IMR-90 (cell line): ENCODE measurements around the gene NPB. TPM values are rescaled to one million over a fixed set of nuclear protein-coding genes. Genes with fewer than 3 reads are reported as not detected.

Experiments
- ATAC-seq: fragments of 200-7000 bp; cut with Tn5 transposase; 2 replicates; pipeline ENCODE4 v1.9.1; 2020; ENCODE audit warnings: low read depth, mild to moderate bottlenecking, moderate library complexity
- BruUV-seq: library from RNA; stranded (reverse); fragments of 400-500 nt; replicated peaks from 2 replicates; lab custom pipeline; 2021; lab: Mats Ljungman, UMichigan
- CTCF ChIA-PET: fragments of 300-600 bp; formaldehyde crosslinking; extraction: SDS; loops from one replicate; lab custom pipeline; 2021; ENCODE audit warnings: antibody characterized with exemption; lab: Yijun Ruan, JAX
- POLR2A ChIA-PET: fragments of 300-600 bp; sonication (Branson Sonifier 250); formaldehyde crosslinking; loops from one replicate; lab custom pipeline; 2022; ENCODE audit warnings: antibody characterized with exemption; ENCODE audit not compliant: unreplicated experiment; lab: Charles Lee
- DNase-seq: peaks from one replicate; pipeline ENCODE4 v3.0.0; 2013
- H2AFZ ChIP-seq: replicated peaks from 2 replicates; pipeline ENCODE3; 2013; ENCODE audit warnings: low read length, mild to moderate bottlenecking; ENCODE audit not compliant: poor library complexity
- H2AK5ac ChIP-seq: 2 replicates; pipeline ENCODE4 v1.6.1; 2013; ENCODE audit warnings: low read depth, low read length, inconsistent platforms
- H2AK9ac ChIP-seq: replicated peaks from 2 replicates; pipeline ENCODE3; 2013; ENCODE audit warnings: mild to moderate bottlenecking, low read depth, low read length, moderate library complexity; ENCODE audit not compliant: poor library complexity
- H2BK120ac ChIP-seq: 2 replicates; pipeline ENCODE4 v1.6.1; 2013; ENCODE audit warnings: low read depth, low read length, inconsistent platforms
- H2BK15ac ChIP-seq: 3 replicates; pipeline ENCODE4 v1.6.1; 2013; ENCODE audit warnings: low read depth, low read length, inconsistent platforms
- H2BK20ac ChIP-seq: 2 replicates; pipeline ENCODE4 v1.6.1; 2013; ENCODE audit warnings: low read depth, mild to moderate bottlenecking, inconsistent platforms, low read length, moderate library complexity
- H2BK5ac ChIP-seq: 2 replicates; pipeline ENCODE4 v1.6.1; 2013; ENCODE audit warnings: mild to moderate bottlenecking, low read depth, low read length, inconsistent platforms; ENCODE audit not compliant: poor library complexity, severe bottlenecking
- H3K14ac ChIP-seq: replicated peaks from 2 replicates; pipeline ENCODE4 v1.6.1; 2013; ENCODE audit warnings: low read depth, low read length, inconsistent platforms
- H3K18ac ChIP-seq: 2 replicates; pipeline ENCODE4 v1.6.1; 2013; ENCODE audit warnings: low read depth, low read length, control low read depth
- H3K23ac ChIP-seq: 2 replicates; pipeline ENCODE4 v1.6.1; 2013; ENCODE audit warnings: low read depth, low read length, inconsistent platforms
- H3K27ac ChIP-seq: 2 replicates; pipeline ENCODE4 v1.5.1; 2013; ENCODE audit warnings: mild to moderate bottlenecking, control low read depth, low read length; ENCODE audit not compliant: insufficient read depth
- H3K27me3 ChIP-seq: 2 replicates; pipeline ENCODE4 v1.6.1; 2013; ENCODE audit warnings: low read length; ENCODE audit not compliant: control insufficient read depth, insufficient read depth
- H3K36me3 ChIP-seq: 2 replicates; pipeline ENCODE4 v1.6.1; 2013; ENCODE audit warnings: low read length, mixed read lengths; ENCODE audit not compliant: control insufficient read depth, insufficient read depth
- H3K4ac ChIP-seq: 2 replicates; pipeline ENCODE4 v1.6.1; 2013; ENCODE audit warnings: low read depth, low read length, inconsistent platforms
- H3K4me1 ChIP-seq: 2 replicates; pipeline ENCODE4 v1.6.1; 2013; ENCODE audit warnings: low read length, mixed read lengths; ENCODE audit not compliant: control insufficient read depth, insufficient read depth
- H3K4me2 ChIP-seq: 2 replicates; pipeline ENCODE4 v1.6.1; 2013; ENCODE audit warnings: low read depth, mild to moderate bottlenecking, control low read depth, low read length, moderate library complexity
- H3K4me3 ChIP-seq: 2 replicates; pipeline ENCODE4 v1.5.1; 2013; ENCODE audit warnings: low read depth, mild to moderate bottlenecking, control low read depth, low read length, moderate library complexity; ENCODE audit not compliant: insufficient read depth
- H3K56ac ChIP-seq: 2 replicates; pipeline ENCODE4 v1.6.1; 2013; ENCODE audit warnings: low read length, inconsistent platforms; ENCODE audit not compliant: insufficient read depth; ENCODE audit errors: extremely low read depth
- H3K79me1 ChIP-seq, 2 experiments: 2 replicates each; pipeline ENCODE4 v1.6.1; 2013; ENCODE audit warnings: low read length in 2 of 2, inconsistent platforms in 1 of 2, low read depth in 1 of 2
- H3K9ac ChIP-seq: 2 replicates; pipeline ENCODE4 v1.6.1; 2013; ENCODE audit warnings: low read depth, low read length, control low read depth
- H3K9me1 ChIP-seq: 2 replicates; pipeline ENCODE4 v1.6.1; 2013; ENCODE audit warnings: low read length, inconsistent platforms; ENCODE audit not compliant: insufficient read depth
- H3K9me3 ChIP-seq: 2 replicates; pipeline ENCODE4 v1.6.1; 2013; ENCODE audit warnings: low read length; ENCODE audit not compliant: control insufficient read depth, insufficient read depth
- H4K20me1 ChIP-seq: 2 replicates; pipeline ENCODE4 v1.6.1; 2013; ENCODE audit warnings: low read length, inconsistent platforms; ENCODE audit not compliant: insufficient read depth
- H4K5ac ChIP-seq: 2 replicates; pipeline ENCODE4 v1.6.1; 2013; ENCODE audit warnings: mild to moderate bottlenecking, low read depth, low read length, control low read depth
- H4K8ac ChIP-seq, 2 experiments: 2 replicates each; pipeline ENCODE4 v1.6.1; 2013; ENCODE audit warnings: low read depth in 2 of 2, low read length in 2 of 2, control low read depth in 1 of 2, inconsistent platforms in 1 of 2
- H4K91ac ChIP-seq: 2 replicates; pipeline ENCODE4 v1.6.1; 2013; ENCODE audit warnings: low read depth, low read length, inconsistent platforms; ENCODE audit not compliant: insufficient read depth
- CEBPB ChIP-seq: IDR thresholded peaks from 2 replicates; pipeline ENCODE4 v1.6.1; 2012; ENCODE audit warnings: low read depth, low read length, improper control_type of control experiment
- CHD1 ChIP-seq: IDR thresholded peaks from 2 replicates; pipeline ENCODE4 v1.6.1; 2012; ENCODE audit warnings: low read depth, low read length, improper control_type of control experiment
- CTCF ChIP-seq: conservative IDR thresholded peaks from 2 replicates; pipeline ENCODE4 v1.5.1; 2012; ENCODE audit warnings: mild to moderate bottlenecking, low read depth, low read length, improper control_type of control experiment
- MAZ ChIP-seq: IDR thresholded peaks from 2 replicates; pipeline ENCODE4 v1.6.1; 2012; ENCODE audit warnings: low read depth, mild to moderate bottlenecking, low read length, improper control_type of control experiment, moderate library complexity, borderline replicate concordance
- RFX5 ChIP-seq: IDR thresholded peaks from 2 replicates; pipeline ENCODE4 v1.8.0; 2012; ENCODE audit warnings: low read depth, mild to moderate bottlenecking, low read length, moderate library complexity
- WGBS, 2 experiments: methylation state at CpG; one replicate each; pipeline versions ENCODE4 v1.1.5 to v1.1.7; 2013; ENCODE audit warnings: missing lambda C conversion rate in 2 of 2; ENCODE audit not compliant: insufficient read length in 1 of 2; ENCODE audit errors: extremely low coverage in 2 of 2; 5-methylcytosine and 5-hydroxymethylcytosine counted together
- dilution Hi-C: fragments of 300-500 bp; cut with HindIII; formaldehyde crosslinking; loops from one replicate; pipeline ENCODE4 v1.14.3; 2018; ENCODE audit warnings: low sequenced_read_pairs; ENCODE audit not compliant: unreplicated experiment
- in situ Hi-C: fragments of 300-500 bp; cut with MboI; formaldehyde crosslinking; loops from 3 replicates; pipeline ENCODE4 v1.14.3; 2019; ENCODE audit warnings: low sequenced_read_pairs, inconsistent platforms, mixed read lengths
- intact Hi-C: fragments of 100-400 bp; cut with micrococcal nuclease; formaldehyde crosslinking; loops from 2 replicates; pipeline ENCODE4 v1.10.0; 2022
- polyA plus RNA-seq, 3 experiments: library from polyadenylated mRNA; depleted of rRNA; stranded (reverse); fragments of >200 nt; gene quantifications; 2 replicates each; pipeline ENCODE4 v1.2.3, GENCODE V29; 2012; ENCODE audit warnings: low replicate concordance in 1 of 3
- total RNA-seq: library from RNA; depleted of rRNA; stranded (reverse); fragments of >200 nt; gene quantifications from 2 replicates; pipeline ENCODE4 v1.2.3, GENCODE V29; 2012
- TF ChIP-seq, protein P1 (sequence below): fragments of 150-350 bp; IDR thresholded peaks from 2 replicates; pipeline ENCODE4 v1.6.1; 2016; ENCODE audit warnings: low read depth, mild to moderate bottlenecking, low read length, moderate library complexity, borderline replicate concordance

Gene NPB
- total and polyA plus RNA-seq, 2 of the 4 experiments (the other 2 are of a cell fraction) = 0.51 TPM; not detected in 1

DNA sequence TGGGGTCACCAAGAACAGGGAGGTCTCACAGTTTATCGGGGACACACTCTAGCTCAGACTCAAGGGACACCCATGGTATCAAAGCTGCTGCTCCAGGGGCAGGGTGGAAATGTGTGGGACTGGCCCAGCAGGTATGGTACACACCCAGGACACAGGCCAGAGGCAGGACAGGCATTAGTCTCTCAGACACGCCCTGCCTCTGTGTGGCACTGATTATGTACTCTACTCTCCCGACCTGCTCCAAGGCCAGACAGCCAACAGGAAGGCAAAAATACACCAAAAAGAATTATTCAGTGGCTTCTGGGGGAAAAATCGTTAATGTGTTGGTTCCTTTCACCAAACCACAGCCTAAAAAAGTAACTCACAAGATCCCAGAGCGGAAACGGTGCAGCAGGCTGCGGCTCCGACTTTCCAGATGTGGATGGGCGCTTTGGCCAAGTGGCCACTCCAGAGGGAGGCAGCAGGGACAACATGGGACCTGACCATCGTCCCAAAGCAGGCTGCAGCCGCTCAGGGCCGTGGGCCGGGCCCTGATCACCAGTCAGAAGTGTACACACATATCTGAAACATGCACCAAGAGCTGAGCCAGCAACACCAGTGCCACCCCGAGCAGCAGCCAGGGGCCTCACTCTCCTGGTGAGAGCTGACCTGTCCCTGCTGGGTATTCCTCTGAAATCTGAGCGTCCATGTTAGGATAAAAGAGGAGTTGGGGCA, 17.0 kb downstream of the NPB start:
- Histone ChIP-seq H3K18ac (no peak overlapping the region), H3K9ac (no peak overlapping the region), H4K8ac (no peak overlapping the region), H3K9me3 (no peaks in the 10 kb centered on the region), H3K56ac (no peak overlapping the region), H3K23ac (no peak overlapping the region), H3K14ac (no peak overlapping the region), H2AK9ac (peak overlapping the region; percentile 33), H2BK5ac (no peak overlapping the region), H3K27me3 (no peaks in the 10 kb centered on the region), H3K9me1 (peaks cover 21% of the 10 kb centered on the region), H2BK15ac (no peak overlapping the region), H4K91ac (no peak overlapping the region), H3K4me2 (no peak overlapping the region), H3K4ac (no peak overlapping the region), H3K4me1 (peaks cover 25% of the 10 kb centered on the region), H2AFZ (no peak overlapping the region), H3K79me1 (peaks cover 18 to 87% of the 10 kb centered on the region in 2 experiments), H3K36me3 (peaks cover 54% of the 10 kb centered on the region), H2BK20ac (no peak overlapping the region), H2BK120ac (no peak overlapping the region), H4K20me1 (peaks cover 81% of the 10 kb centered on the region), H3K4me3 (no peak overlapping the region), H3K27ac (no peak overlapping the region), H2AK5ac (no peak overlapping the region), H4K5ac (no peak overlapping the region)
- ChIA-PET CTCF (no interaction called here), POLR2A (no interaction called here)
- dilution Hi-C loops (no loop called here), intact Hi-C loops (no loop called here), in situ Hi-C loops (no loop called here)
- no TSS peak for BruUV-seq
- WGBS, 2 experiments = 82% methylated on average over 3 of the region's 15 CpGs; no CpG with 5 or more reads in 1 of the 2 experiments
- DNase-seq (no peak), ATAC-seq (no peak)
- no peak for TF ChIP-seq CHD1
- no peak for TF ChIP-seq MAZ
- no peak for TF ChIP-seq RFX5
- no peak for TF ChIP-seq CTCF
- no peak for TF ChIP-seq CEBPB
- TF ChIP-seq, protein P1, sequence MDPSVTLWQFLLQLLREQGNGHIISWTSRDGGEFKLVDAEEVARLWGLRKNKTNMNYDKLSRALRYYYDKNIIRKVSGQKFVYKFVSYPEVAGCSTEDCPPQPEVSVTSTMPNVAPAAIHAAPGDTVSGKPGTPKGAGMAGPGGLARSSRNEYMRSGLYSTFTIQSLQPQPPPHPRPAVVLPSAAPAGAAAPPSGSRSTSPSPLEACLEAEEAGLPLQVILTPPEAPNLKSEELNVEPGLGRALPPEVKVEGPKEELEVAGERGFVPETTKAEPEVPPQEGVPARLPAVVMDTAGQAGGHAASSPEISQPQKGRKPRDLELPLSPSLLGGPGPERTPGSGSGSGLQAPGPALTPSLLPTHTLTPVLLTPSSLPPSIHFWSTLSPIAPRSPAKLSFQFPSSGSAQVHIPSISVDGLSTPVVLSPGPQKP = no peak
